ENCODE measurements around the gene BRME1. TPM values are rescaled to one million over a fixed set of nuclear protein-coding genes. Genes with fewer than 3 reads are reported as not detected.

Gene BRME1
- polyA plus RNA-seq, 2 of the 4 experiments (the other 2 are of a cell fraction) = 0.12 to 1.2 TPM

GRCh38 chr19:13842291-13843103, 63.4 kb downstream of the BRME1 start:
- no CpG with 5 or more reads among the region's 95 CpGs for WGBS (ENCODE audit: missing lambda C conversion rate)
- Histone ChIP-seq H3K4me2 (peak overlapping the region; percentile 100), H3K4me3 (peak overlapping the region; percentile 95), H3K27ac (peak overlapping the region; percentile 100), H3K9me3 (no peaks in the 10 kb centered on the region), H3K4me1 (peaks cover 47% of the 10 kb centered on the region)
- peak; percentile 0 to 7; a peak in 3 of 6 replicates for ATAC-seq
- DNase-seq (ENCODE audit: low read depth in 1 of 2, low spot score in 1 of 2) = peak in 1 of 2 experiments; percentile 82
- FAIRE-seq = no peak
- ChIA-PET CTCF (interaction anchor here (10.7 kb wide), 1 partner anchor 14 kb away, joined by 271 read pairs; no protein-coding TSS in a partner anchor), POLR2A (interaction anchor here (1.2 to 4.2 kb wide), 3 partner anchors 11 to 47 kb away, joined by 4 to 41 read pairs (median 4); partner anchors contain the start of gene ZSWIM4)
- TF ChIP-seq POLR2A (IDR thresholded peaks at IDR 0.05; ENCODE audit: low read length) (peak; percentile 81), RNF2 (IDR thresholded peaks at IDR 0.05; ENCODE audit: borderline replicate concordance, low read depth) (no peak), ZNF302 (CRISPR knock-in tag; IDR thresholded peaks at IDR 0.05) (no peak), EHMT2 (IDR thresholded peaks at IDR 0.05; ENCODE audit: low read depth) (no peak), MAX (IDR thresholded peaks at IDR 0.05) (0 out of 2 replicates have a peak, but pooled peaks have one; percentile 16), HES2 (IDR thresholded peaks at IDR 0.05) (no peak), KDM1A (IDR thresholded peaks at IDR 0.05; ENCODE audit: low read depth) (no peak), GATA3 (IDR thresholded peaks at IDR 0.05; ENCODE audit: borderline replicate concordance) (no peak), HEYL (CRISPR knock-in tag; IDR thresholded peaks at IDR 0.05) (no peak), ATOH8 (CRISPR knock-in tag; IDR thresholded peaks at IDR 0.05; ENCODE audit: low read depth) (no peak), CHD4 (IDR thresholded peaks at IDR 0.05; ENCODE audit: borderline replicate concordance) (no peak), HOXB5 (CRISPR knock-in tag; IDR thresholded peaks at IDR 0.05) (0 out of 2 replicates have a peak, but pooled peaks have one; percentile 6), EP300 (IDR thresholded peaks at IDR 0.05) (no peak), HDAC2 (IDR thresholded peaks at IDR 0.05) (no peak), FOSB (CRISPR knock-in tag; IDR thresholded peaks at IDR 0.05) (peak; percentile 82; the same call in 1 of the 2 replicates), CHD2 (IDR thresholded peaks at IDR 0.05; ENCODE audit: low read length, partially characterized antibody) (no peak), JUNB (IDR thresholded peaks at IDR 0.05) (no peak), USF2 (IDR thresholded peaks at IDR 0.05) (peak; percentile 42), ESRRA (IDR thresholded peaks at IDR 0.05; ENCODE audit: borderline replicate concordance, low read length) (no peak), RFX5 (IDR thresholded peaks at IDR 0.05) (no peak), SMC3 (IDR thresholded peaks at IDR 0.05) (no peak; the same call in 2 of the 3 replicates), NFE2L2 (conservative IDR thresholded peaks at IDR 0.05; ENCODE audit: low read length) (no peak), CBX8 (IDR thresholded peaks at IDR 0.05) (no peak), ELK1 (IDR thresholded peaks at IDR 0.05; ENCODE audit: low read depth, low read length) (no peak), RAD21 (conservative IDR thresholded peaks at IDR 0.05 in 1 of 2, IDR thresholded peaks at IDR 0.05 in 1 of 2) (no peak), HOXA7 (CRISPR knock-in tag; IDR thresholded peaks at IDR 0.05) (peak; percentile 24; the same call in 1 of the 2 replicates), RARB (CRISPR knock-in tag; IDR thresholded peaks at IDR 0.05) (no peak), KDM5A (IDR thresholded peaks at IDR 0.05) (no peak), NPAS2 (CRISPR knock-in tag; IDR thresholded peaks at IDR 0.05; ENCODE audit: borderline replicate concordance) (no peak), JUN (IDR thresholded peaks at IDR 0.05) (peak; percentile 93 to 95), SREBF2 (IDR thresholded peaks at IDR 0.05) (no peak), CEBPB (IDR thresholded peaks at IDR 0.05) (no peak), TFCP2L1 (CRISPR knock-in tag; IDR thresholded peaks at IDR 0.05) (peak; percentile 94), POLR2AphosphoS2 (conservative IDR thresholded peaks at IDR 0.05; ENCODE audit: low read length) (no peak; the same call in 1 of the 2 replicates), ZSCAN20 (CRISPR knock-in tag; IDR thresholded peaks at IDR 0.05) (no peak), MAFK (IDR thresholded peaks at IDR 0.05; ENCODE audit: partially characterized antibody) (no peak), PHF8 (IDR thresholded peaks at IDR 0.05; ENCODE audit: borderline replicate concordance, low read depth) (no peak)
- TF ChIP-seq, protein P1, sequence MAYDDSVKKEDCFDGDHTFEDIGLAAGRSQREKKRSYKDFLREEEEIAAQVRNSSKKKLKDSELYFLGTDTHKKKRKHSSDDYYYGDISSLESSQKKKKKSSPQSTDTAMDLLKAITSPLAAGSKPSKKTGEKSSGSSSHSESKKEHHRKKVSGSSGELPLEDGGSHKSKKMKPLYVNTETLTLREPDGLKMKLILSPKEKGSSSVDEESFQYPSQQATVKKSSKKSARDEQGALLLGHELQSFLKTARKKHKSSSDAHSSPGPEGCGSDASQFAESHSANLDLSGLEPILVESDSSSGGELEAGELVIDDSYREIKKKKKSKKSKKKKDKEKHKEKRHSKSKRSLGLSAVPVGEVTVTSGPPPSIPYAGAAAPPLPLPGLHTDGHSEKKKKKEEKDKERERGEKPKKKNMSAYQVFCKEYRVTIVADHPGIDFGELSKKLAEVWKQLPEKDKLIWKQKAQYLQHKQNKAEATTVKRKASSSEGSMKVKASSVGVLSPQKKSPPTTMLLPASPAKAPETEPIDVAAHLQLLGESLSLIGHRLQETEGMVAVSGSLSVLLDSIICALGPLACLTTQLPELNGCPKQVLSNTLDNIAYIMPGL (CRISPR knock-in tag; IDR thresholded peaks at IDR 0.05; ENCODE audit: borderline replicate concordance) = no peak

Data from A549 (cell line).